Endothelial cell of umbilical vein (primary cell): ENCODE results near the gene BTAF1. TPM values are rescaled to one million over a fixed set of nuclear protein-coding genes. Genes with fewer than 3 reads are reported as not detected.
A peak's percentile ranks its signal among the peaks of the same experiment; 100 is the strongest.

Experiments
- BruUV-seq: library from RNA; stranded (reverse); fragments of 400-500 nt; replicated peaks from 2 replicates; lab custom pipeline; 2021; lab: Mats Ljungman, UMichigan
- CTCF ChIA-PET: fragments of 300-600, 350-600 bp; sonication (Branson Sonifier 250); formaldehyde crosslinking; loops from one replicate; lab custom pipeline; 2021; ENCODE audit warnings: antibody characterized with exemption, inconsistent platforms; lab: Charles Lee
- POLR2A ChIA-PET: fragments of 300-600, 350-600 bp; sonication (Branson Sonifier 250); formaldehyde crosslinking; loops from one replicate; lab custom pipeline; 2021; ENCODE audit warnings: antibody characterized with exemption, inconsistent platforms; lab: Charles Lee
- DNase-seq: peaks from one replicate; pipeline ENCODE4 v3.0.0-alpha.2; 2011; ENCODE audit warnings: low read depth, low spot score
- FAIRE-seq: peaks from 2 replicates; lab custom pipeline; 2011; peaks lifted over from hg19 to GRCh38; lab: Jason Lieb, UNC
- H2AFZ ChIP-seq: 2 replicates; pipeline ENCODE4 v1.6.0; 2012; ENCODE audit warnings: low read depth, low read length, control low read depth, inconsistent platforms
- H3K27ac ChIP-seq: 2 replicates; pipeline ENCODE4 v1.5.1; 2011; ENCODE audit warnings: low read depth, mild to moderate bottlenecking, control low read depth, low read length, moderate library complexity; ENCODE audit not compliant: insufficient read depth
- H3K27me3 ChIP-seq, 2 experiments: 2 replicates each; pipeline versions ENCODE4 v1.6.0 to v1.6.1; 2011; ENCODE audit warnings: low read length in 2 of 2, mixed read lengths in 1 of 2; ENCODE audit not compliant: control insufficient read depth in 2 of 2, insufficient read depth in 2 of 2
- H3K36me3 ChIP-seq, 2 experiments: 2 replicates in 1 of 2; 3 replicates in 1 of 2; pipeline ENCODE4 v1.5.1; 2011; ENCODE audit warnings: low read length in 2 of 2, mild to moderate bottlenecking in 1 of 2, moderate library complexity in 1 of 2; ENCODE audit not compliant: control insufficient read depth in 2 of 2, insufficient read depth in 2 of 2; ENCODE audit errors: extremely low read depth in 1 of 2
- H3K4me1 ChIP-seq: 3 replicates; pipeline ENCODE4 v1.5.1; 2011; ENCODE audit warnings: mild to moderate bottlenecking, low read length; ENCODE audit not compliant: control insufficient read depth, insufficient read depth; ENCODE audit errors: extremely low read depth
- H3K4me2 ChIP-seq: 2 replicates; pipeline ENCODE4 v1.6.1; 2011; ENCODE audit warnings: low read length, control low read depth, mixed read lengths; ENCODE audit not compliant: insufficient read depth
- H3K4me3 ChIP-seq, 3 experiments: fragments of 200-600 bp in 1 of 3; sonication (generic), shearing (Covaris generic) in 1 of 3; replicated peaks in 1 of 3; 2 replicates each; pipeline ENCODE4 v1.5.1; 2011 to 2016; ENCODE audit warnings: control low read depth in 3 of 3, low read length in 3 of 3, mild to moderate bottlenecking in 2 of 3, inconsistent platforms in 1 of 3, low read depth in 1 of 3, moderate library complexity in 1 of 3; ENCODE audit not compliant: insufficient read depth in 1 of 3
- H3K79me2 ChIP-seq: 2 replicates; pipeline ENCODE4 v1.6.0; 2012; ENCODE audit warnings: low read length, inconsistent platforms; ENCODE audit not compliant: control insufficient read depth, insufficient read depth
- H3K9ac ChIP-seq: replicated peaks from 2 replicates; pipeline ENCODE3; 2011; ENCODE audit warnings: low read length, control low read depth; ENCODE audit not compliant: insufficient read depth; ENCODE audit errors: extremely low read depth
- H3K9me1 ChIP-seq: replicated peaks from 3 replicates; pipeline ENCODE4 v1.6.0; 2011; ENCODE audit warnings: mild to moderate bottlenecking, low read length; ENCODE audit not compliant: control insufficient read depth, insufficient read depth; ENCODE audit errors: extremely low read depth
- H3K9me3 ChIP-seq: replicated peaks from 2 replicates; pipeline ENCODE4 v1.5.1; 2012; ENCODE audit warnings: low read length, inconsistent platforms; ENCODE audit not compliant: control insufficient read depth, insufficient read depth
- H4K20me1 ChIP-seq: replicated peaks from 2 replicates; pipeline ENCODE3; 2011; ENCODE audit warnings: mild to moderate bottlenecking, low read length; ENCODE audit not compliant: control insufficient read depth, insufficient read depth; ENCODE audit errors: extremely low read depth
- CTCF ChIP-seq, 2 donors: IDR thresholded peaks; 1 replicate in 1 of 2; 2 replicates in 1 of 2; pipeline ENCODE4 v1.5.1; 2011; ENCODE audit warnings: low read length in 2 of 2, mild to moderate bottlenecking in 2 of 2, moderate library complexity in 2 of 2, control low read depth in 1 of 2, inconsistent platforms in 1 of 2, low read depth in 1 of 2; ENCODE audit not compliant: insufficient read depth in 1 of 2; ENCODE audit errors: extremely low read depth in 1 of 2
- EZH2 ChIP-seq: IDR thresholded peaks from 2 replicates; pipeline ENCODE4 v1.6.1; 2012; ENCODE audit warnings: borderline replicate concordance, low read depth, mild to moderate bottlenecking, moderate library complexity, low read length, inconsistent platforms; ENCODE audit not compliant: severe bottlenecking
- FOS ChIP-seq: IDR thresholded peaks from 2 replicates; pipeline ENCODE4 v1.6.1; 2011; ENCODE audit warnings: mild to moderate bottlenecking, low read length, moderate library complexity, borderline replicate concordance; ENCODE audit not compliant: insufficient read depth
- GATA2 ChIP-seq: IDR thresholded peaks from 2 replicates; pipeline ENCODE4 v1.7.0; 2011; ENCODE audit warnings: low read depth, mild to moderate bottlenecking, moderate library complexity, mixed read lengths, low read length; ENCODE audit not compliant: insufficient read length, insufficient read depth
- JUN ChIP-seq: IDR thresholded peaks from 2 replicates; pipeline ENCODE4 v1.6.1; 2011; ENCODE audit warnings: borderline replicate concordance, low read depth; ENCODE audit not compliant: insufficient read length, insufficient read depth
- MAX ChIP-seq: IDR thresholded peaks from 2 replicates; pipeline ENCODE4 v1.6.1; 2011; ENCODE audit not compliant: insufficient read depth, insufficient read length
- MYC ChIP-seq: IDR thresholded peaks from one replicate; pipeline ENCODE4 v1.6.1; 2011; ENCODE audit warnings: mild to moderate bottlenecking, low read depth, low read length
- POLR2A ChIP-seq: IDR thresholded peaks from 2 replicates; pipeline ENCODE4 v1.6.1; 2012; ENCODE audit warnings: low read depth, mild to moderate bottlenecking, control low read depth, low read length
- POLR2AphosphoS5 ChIP-seq: IDR thresholded peaks from 2 replicates; pipeline ENCODE4 v1.6.1; 2012; ENCODE audit warnings: low read depth, mild to moderate bottlenecking, control low read depth, low read length, moderate library complexity; ENCODE audit not compliant: insufficient read depth
- dilution Hi-C: fragments of 300-500 bp; cut with MboI; formaldehyde crosslinking; loops from one replicate; pipeline ENCODE4 v1.15.0; 2019; ENCODE audit warnings: low sequenced_read_pairs; ENCODE audit not compliant: extremely low pct_ligation_motif_present
- intact Hi-C: fragments of 100-400 bp; cut with micrococcal nuclease; formaldehyde crosslinking; loops from one replicate; pipeline ENCODE4 v1.10.0; 2022
- polyA plus RNA-seq, 4 experiments: library from polyadenylated mRNA; depleted of rRNA in 3 of 4; stranded (reverse) in 3 of 4; unstranded in 1 of 4; fragments of >200 nt; gene quantifications; 2 replicates each; pipeline versions ENCODE4 v1.2.1 to v1.2.3, GENCODE V29; 2011 to 2012; ENCODE audit warnings: missing spikeins in 1 of 4
- total RNA-seq: library from RNA; stranded (reverse); gene quantifications from 2 replicates; pipeline ENCODE4 v1.2.3, GENCODE V29; 2021

BTAF1 gene
- total and polyA plus RNA-seq, 2 donors (not counting 3 experiments of a cell fraction or from before 2014, with no cell fraction given): 9.9 to 23.1 TPM

- CTCF ChIA-PET: interaction anchor here (0.9 to 2.9 kb wide), 2 partner anchors 28 to 33 kb away, joined by 3 to 11 read pairs; no protein-coding TSS in a partner anchor
- BruUV-seq: no TSS peak
- H3K9me1 ChIP-seq: no peaks in the 10 kb centered on the region
- no peak overlapping the region for H3K4me3 ChIP-seq
- H3K9ac ChIP-seq: no peak overlapping the region
- no peak overlapping the region for H3K4me2 ChIP-seq
- TF ChIP-seq MAX (no peak), POLR2AphosphoS5 (no peak), GATA2 (no peak), FOS (no peak), JUN (no peak)
- H3K9me3 ChIP-seq: no peaks in the 10 kb centered on the region
- H3K36me3 ChIP-seq: no peaks in the 10 kb centered on the region
- POLR2A ChIA-PET: no interaction called here
- dilution Hi-C loops (no loop called here), intact Hi-C loops (no loop called here)
- no peak overlapping the region for H3K27ac ChIP-seq
- H4K20me1 ChIP-seq: no peaks in the 10 kb centered on the region
- no peak for FAIRE-seq
- DNase-seq: no peak
- H3K27me3 ChIP-seq: no peaks in the 10 kb centered on the region
- no peak overlapping the region for H2AFZ ChIP-seq
- no peaks in the 10 kb centered on the region for H3K79me2 ChIP-seq
- no peaks in the 10 kb centered on the region for H3K4me1 ChIP-seq
These were observed 43.3 kb upstream of the BTAF1 start for GRCh38 chr10:91880310-91880709.

- Histone ChIP-seq H3K4me1 (peaks cover 12% of the 10 kb centered on the region), H3K9me3 (no peaks in the 10 kb centered on the region), H3K36me3 (no peaks in the 10 kb centered on the region), H3K4me3 (no peak overlapping the region), H3K79me2 (no peaks in the 10 kb centered on the region), H3K27me3 (no peaks in the 10 kb centered on the region), H3K27ac (no peak overlapping the region), H3K4me2 (no peak overlapping the region), H4K20me1 (no peaks in the 10 kb centered on the region), H2AFZ (peak overlapping the region; percentile 77), H3K9me1 (no peaks in the 10 kb centered on the region), H3K9ac (no peak overlapping the region)
- no peak for DNase-seq
- no TSS peak for BruUV-seq
- FAIRE-seq: no peak
- TF ChIP-seq MYC: no peak
- TF ChIP-seq CTCF (IDR thresholded peaks at IDR 0.05; ENCODE audit: extremely low read depth in 1 of 2, insufficient read depth in 1 of 2, low read depth in 1 of 2, low read length in 2 of 2): no peak
- TF ChIP-seq EZH2: no peak
- TF ChIP-seq POLR2AphosphoS5: no peak
- no peak for TF ChIP-seq POLR2A
- TF ChIP-seq JUN: no peak
- no peak for TF ChIP-seq GATA2
- intact Hi-C loops (no loop called here), dilution Hi-C loops (no loop called here)
- CTCF ChIA-PET: interaction anchor here (1.7 kb wide), 1 partner anchor 29 kb away, joined by 6 read pairs; no protein-coding TSS in a partner anchor
- POLR2A ChIA-PET: interaction anchor here (0.5 kb wide), 1 partner anchor 13 kb away, joined by 3 read pairs; no protein-coding TSS in a partner anchor
These were observed 39.8 kb upstream of the BTAF1 start for GRCh38 chr10:91883549-91884444.
